K562 (cell line): ENCODE data around the gene DYNLT2. TPM values are rescaled to one million over a fixed set of nuclear protein-coding genes. Genes with fewer than 3 reads are reported as not detected.

Experiments used
- CHAMP1 ChIP-seq: fragments of 450-650 bp; IDR thresholded peaks from 2 replicates; pipeline ENCODE4 v1.6.1; 2016; ENCODE audit warnings: mild to moderate bottlenecking
- GTF2A2 ChIP-seq: IDR thresholded peaks from 2 replicates; pipeline ENCODE4 v1.6.1; 2016; ENCODE audit warnings: mild to moderate bottlenecking, missing genetic modification characterization, missing compliant biosample characterization
- MAFF ChIP-seq: IDR thresholded peaks from 2 replicates; pipeline ENCODE4 v1.6.1; 2012; ENCODE audit warnings: low read length, improper control_type of control experiment
- MTA1 ChIP-seq: fragments of 450-650 bp; IDR thresholded peaks from 2 replicates; pipeline ENCODE4 v1.6.1; 2017; ENCODE audit warnings: borderline replicate concordance
- NKRF ChIP-seq: fragments of 450-650 bp; IDR thresholded peaks from 2 replicates; pipeline ENCODE4 v1.6.1; 2016; ENCODE audit warnings: borderline replicate concordance
- PML ChIP-seq: IDR thresholded peaks from 2 replicates; pipeline ENCODE4 v1.6.1; 2012; ENCODE audit warnings: low read length, inconsistent platforms
- PTBP1 ChIP-seq: fragments of 200-400 bp; formaldehyde crosslinking; IDR thresholded peaks from 2 replicates; pipeline ENCODE4 v1.6.1; 2017; ENCODE audit warnings: low read depth, low read length
- PYGO2 ChIP-seq: fragments of 450-650 bp; IDR thresholded peaks from 2 replicates; pipeline ENCODE4 v1.6.1; 2016; ENCODE audit warnings: mild to moderate bottlenecking, missing genetic modification characterization, moderate library complexity, missing compliant biosample characterization
- SAFB2 ChIP-seq: fragments of 200-400 bp; formaldehyde crosslinking; IDR thresholded peaks from 2 replicates; pipeline ENCODE4 v1.6.1; 2018; ENCODE audit warnings: borderline replicate concordance, low read length, low read depth, moderate library complexity; ENCODE audit not compliant: severe bottlenecking
- SMAD4 ChIP-seq: fragments of 250-450 bp; sonication (Bioruptor Pico); conservative IDR thresholded peaks from 2 replicates; pipeline ENCODE4 v1.8.0; 2021; ENCODE audit warnings: inconsistent platforms, mild to moderate bottlenecking, moderate library complexity
- STAT5B ChIP-seq: fragments of 250-450 bp; sonication (Bioruptor Pico); IDR thresholded peaks from 2 replicates; pipeline ENCODE4 v1.8.0; 2021; ENCODE audit warnings: mild to moderate bottlenecking, inconsistent platforms
- U2AF2 ChIP-seq: fragments of 200-400 bp; formaldehyde crosslinking; optimal IDR thresholded peaks from 2 replicates; pipeline ENCODE3; 2017; ENCODE audit warnings: low read depth, mild to moderate bottlenecking, low read length
- ZHX1 ChIP-seq: fragments of 150-350 bp; conservative IDR thresholded peaks from 2 replicates; pipeline ENCODE4 v1.6.1; 2014; ENCODE audit warnings: low read length
- ZNF695 ChIP-seq: fragments of 450-650 bp; formaldehyde crosslinking; IDR thresholded peaks from 2 replicates; pipeline ENCODE4 v1.4.0; 2020; ENCODE audit warnings: mild to moderate bottlenecking, moderate library complexity
- ZNF764 ChIP-seq: fragments of 250-450 bp; sonication (Bioruptor Pico); IDR thresholded peaks from 2 replicates; pipeline ENCODE4 v1.4.0; 2020; ENCODE audit warnings: low read depth, mild to moderate bottlenecking, moderate library complexity
- polyA plus RNA-seq, 8 experiments: library from polyadenylated mRNA; depleted of rRNA in 4 of 8; stranded (reverse) in 5 of 8; unstranded in 3 of 8; fragments of >200 nt; fragmentation: Nextera tagmentation in 2 of 8; fragmentation: Illumina TruSeq in 1 of 8; extraction: Ambion mirVana in 2 of 8; extraction: Trizol in 1 of 8; gene quantifications; 2 replicates each; pipeline versions ENCODE4 v1.2.1 to v1.2.3, GENCODE V29; 2011 to 2014; ENCODE audit warnings: inconsistent platforms in 1 of 8, missing spikeins in 1 of 8
- total RNA-seq, 7 experiments: library from RNA; depleted of rRNA in 6 of 7; stranded (reverse); fragments of >200 nt in 6 of 7; fragmentation: Illumina TruSeq in 2 of 7; extraction: Trizol in 2 of 7; gene quantifications; 2 replicates each; pipeline versions ENCODE4 v1.2.1 to v1.2.3, GENCODE V29; 2011 to 2021; ENCODE audit warnings: low replicate concordance in 1 of 7
- TF ChIP-seq, protein P1 (sequence below): fragments of 450-650 bp; IDR thresholded peaks from 2 replicates; pipeline ENCODE4 v1.6.1; 2017; ENCODE audit warnings: mild to moderate bottlenecking, moderate library complexity
- TF ChIP-seq, protein P2 (sequence below): fragments of 250-450 bp; sonication (Bioruptor Pico); IDR thresholded peaks from 2 replicates; pipeline ENCODE4 v1.5.0; 2021; ENCODE audit warnings: mild to moderate bottlenecking, borderline replicate concordance

The DYNLT2 gene
- total and polyA plus RNA-seq, 9 of the 15 experiments (the other 6 are each of a cell fraction or from before 2014, with no cell fraction given): 2.0 to 12.8 (median 6.3) TPM

GRCh38 chr6:169723200-169723909, 28.0 kb downstream of the DYNLT2 start (continued):
- TF ChIP-seq, protein P1, sequence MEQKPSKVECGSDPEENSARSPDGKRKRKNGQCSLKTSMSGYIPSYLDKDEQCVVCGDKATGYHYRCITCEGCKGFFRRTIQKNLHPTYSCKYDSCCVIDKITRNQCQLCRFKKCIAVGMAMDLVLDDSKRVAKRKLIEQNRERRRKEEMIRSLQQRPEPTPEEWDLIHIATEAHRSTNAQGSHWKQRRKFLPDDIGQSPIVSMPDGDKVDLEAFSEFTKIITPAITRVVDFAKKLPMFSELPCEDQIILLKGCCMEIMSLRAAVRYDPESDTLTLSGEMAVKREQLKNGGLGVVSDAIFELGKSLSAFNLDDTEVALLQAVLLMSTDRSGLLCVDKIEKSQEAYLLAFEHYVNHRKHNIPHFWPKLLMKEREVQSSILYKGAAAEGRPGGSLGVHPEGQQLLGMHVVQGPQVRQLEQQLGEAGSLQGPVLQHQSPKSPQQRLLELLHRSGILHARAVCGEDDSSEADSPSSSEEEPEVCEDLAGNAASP: no peak
- no peak for TF ChIP-seq GTF2A2 (tag)
- no peak for TF ChIP-seq ZNF764 (CRISPR knock-in tag)
- no peak for TF ChIP-seq U2AF2
- TF ChIP-seq CHAMP1: no peak
- TF ChIP-seq PML: no peak
- TF ChIP-seq ZNF695 (CRISPR knock-in tag): no peak
- TF ChIP-seq SAFB2: no peak
- TF ChIP-seq MAFF: no peak
- TF ChIP-seq NKRF: no peak; the same call in 1 of the 2 replicates
- no peak for TF ChIP-seq STAT5B (CRISPR knock-in tag)
- TF ChIP-seq ZHX1: no peak
- TF ChIP-seq, protein P2, sequence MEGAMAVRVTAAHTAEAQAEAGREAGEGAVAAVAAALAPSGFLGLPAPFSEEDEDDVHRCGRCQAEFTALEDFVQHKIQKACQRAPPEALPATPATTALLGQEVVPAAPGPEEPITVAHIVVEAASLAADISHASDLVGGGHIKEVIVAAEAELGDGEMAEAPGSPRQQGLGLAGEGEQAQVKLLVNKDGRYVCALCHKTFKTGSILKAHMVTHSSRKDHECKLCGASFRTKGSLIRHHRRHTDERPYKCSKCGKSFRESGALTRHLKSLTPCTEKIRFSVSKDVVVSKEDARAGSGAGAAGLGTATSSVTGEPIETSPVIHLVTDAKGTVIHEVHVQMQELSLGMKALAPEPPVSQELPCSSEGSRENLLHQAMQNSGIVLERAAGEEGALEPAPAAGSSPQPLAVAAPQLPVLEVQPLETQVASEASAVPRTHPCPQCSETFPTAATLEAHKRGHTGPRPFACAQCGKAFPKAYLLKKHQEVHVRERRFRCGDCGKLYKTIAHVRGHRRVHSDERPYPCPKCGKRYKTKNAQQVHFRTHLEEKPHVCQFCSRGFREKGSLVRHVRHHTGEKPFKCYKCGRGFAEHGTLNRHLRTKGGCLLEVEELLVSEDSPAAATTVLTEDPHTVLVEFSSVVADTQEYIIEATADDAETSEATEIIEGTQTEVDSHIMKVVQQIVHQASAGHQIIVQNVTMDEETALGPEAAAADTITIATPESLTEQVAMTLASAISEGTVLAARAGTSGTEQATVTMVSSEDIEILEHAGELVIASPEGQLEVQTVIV (CRISPR knock-in tag): no peak
- no peak for TF ChIP-seq PTBP1
- TF ChIP-seq PYGO2 (tag): no peak
- no peak for TF ChIP-seq MTA1
- TF ChIP-seq SMAD4: no peak; the same call in none of the 2 replicates
